Peyer's patch (tissue), 4 donors: ENCODE measurements around the gene CCDC149.

Experiments
- POLR2A ChIP-seq, 2 donors: fragments of 450-650 bp; IDR thresholded peaks; one replicate each; pipeline ENCODE4 v1.5.1; 2017; ENCODE audit warnings: antibody characterized with exemption in 2 of 2, mild to moderate bottlenecking in 2 of 2, moderate library complexity in 2 of 2
- TF ChIP-seq, protein P1 (sequence below), 6 experiments: fragments of 450-650 bp in 4 of 6; fragments of 200-600 bp in 2 of 6; sonication (generic) in 1 of 6; IDR thresholded peaks; one replicate each; pipeline ENCODE4 v1.5.1; 2017 to 2019; ENCODE audit warnings: antibody characterized with exemption in 6 of 6, mild to moderate bottlenecking in 3 of 6, moderate library complexity in 1 of 6

DNA sequence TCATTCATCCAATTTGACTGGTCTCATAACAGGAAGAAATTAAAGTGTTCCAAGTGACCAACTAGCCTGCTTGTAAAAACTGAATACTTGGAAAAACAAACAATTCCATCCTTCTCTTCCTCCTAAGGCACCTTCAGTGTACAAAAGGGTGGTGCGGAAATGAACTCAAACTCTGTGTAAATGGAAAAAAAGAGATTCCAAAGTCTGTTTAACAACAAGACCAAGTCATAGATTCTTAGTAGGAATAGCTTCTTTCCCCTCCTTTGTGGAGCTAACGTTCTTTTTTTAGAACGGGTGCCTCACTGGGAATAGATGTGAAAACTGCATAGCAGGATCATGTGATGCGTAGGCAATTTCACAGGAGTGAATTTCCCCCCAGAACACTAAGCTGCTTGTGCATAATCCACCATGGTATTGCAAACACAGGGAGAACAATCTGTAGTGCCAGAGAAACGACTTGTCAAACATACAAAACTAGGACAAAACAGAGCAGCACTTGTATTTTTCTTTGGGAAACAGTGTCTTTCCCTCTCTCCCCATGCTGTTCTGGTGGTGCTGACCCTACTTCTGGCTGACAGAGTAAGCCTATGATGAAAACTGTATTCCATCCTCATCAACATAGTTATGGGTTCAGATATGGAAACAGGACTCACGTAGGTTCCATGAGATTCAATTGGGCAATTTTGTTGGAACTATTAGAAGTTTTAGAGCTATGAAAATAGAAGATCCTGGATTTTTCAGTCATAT, 130.7 kb downstream of the CCDC149 start:
- TF ChIP-seq, protein P1, sequence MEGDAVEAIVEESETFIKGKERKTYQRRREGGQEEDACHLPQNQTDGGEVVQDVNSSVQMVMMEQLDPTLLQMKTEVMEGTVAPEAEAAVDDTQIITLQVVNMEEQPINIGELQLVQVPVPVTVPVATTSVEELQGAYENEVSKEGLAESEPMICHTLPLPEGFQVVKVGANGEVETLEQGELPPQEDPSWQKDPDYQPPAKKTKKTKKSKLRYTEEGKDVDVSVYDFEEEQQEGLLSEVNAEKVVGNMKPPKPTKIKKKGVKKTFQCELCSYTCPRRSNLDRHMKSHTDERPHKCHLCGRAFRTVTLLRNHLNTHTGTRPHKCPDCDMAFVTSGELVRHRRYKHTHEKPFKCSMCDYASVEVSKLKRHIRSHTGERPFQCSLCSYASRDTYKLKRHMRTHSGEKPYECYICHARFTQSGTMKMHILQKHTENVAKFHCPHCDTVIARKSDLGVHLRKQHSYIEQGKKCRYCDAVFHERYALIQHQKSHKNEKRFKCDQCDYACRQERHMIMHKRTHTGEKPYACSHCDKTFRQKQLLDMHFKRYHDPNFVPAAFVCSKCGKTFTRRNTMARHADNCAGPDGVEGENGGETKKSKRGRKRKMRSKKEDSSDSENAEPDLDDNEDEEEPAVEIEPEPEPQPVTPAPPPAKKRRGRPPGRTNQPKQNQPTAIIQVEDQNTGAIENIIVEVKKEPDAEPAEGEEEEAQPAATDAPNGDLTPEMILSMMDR (IDR thresholded peaks at IDR 0.05), result no peak
- no peak for TF ChIP-seq POLR2A (IDR thresholded peaks at IDR 0.05)
